H9 (cell line): ENCODE data around the gene CHN2. TPM values are rescaled to one million over a fixed set of nuclear protein-coding genes. Genes with fewer than 3 reads are reported as not detected.

Experiments used
- DNase-seq: peaks from one replicate; pipeline ENCODE4 v3.0.0-alpha.2; 2017
- H2AFZ ChIP-seq: one replicate; pipeline ENCODE4 v1.6.1; 2013; ENCODE audit warnings: mild to moderate bottlenecking, low read length, control low read depth, moderate library complexity
- H2AK5ac ChIP-seq: 2 replicates; pipeline ENCODE4 v1.6.1; 2013; ENCODE audit warnings: low read length, control low read depth, mixed read lengths; ENCODE audit not compliant: insufficient read length
- H2BK120ac ChIP-seq: one replicate; pipeline ENCODE4 v1.6.1; 2013; ENCODE audit warnings: low read depth, mild to moderate bottlenecking, low read length, control low read depth, inconsistent platforms; ENCODE audit not compliant: poor library complexity, severe bottlenecking
- H2BK12ac ChIP-seq: 2 replicates; pipeline ENCODE4 v1.6.1; 2013; ENCODE audit warnings: low read length, control low read depth, mixed read lengths, low read depth; ENCODE audit not compliant: insufficient read length
- H2BK15ac ChIP-seq: 2 replicates; pipeline ENCODE4 v1.6.1; 2013; ENCODE audit warnings: low read depth, low read length, control low read depth
- H2BK20ac ChIP-seq: one replicate; pipeline ENCODE4 v1.6.1; 2013; ENCODE audit warnings: low read depth, mild to moderate bottlenecking, low read length, control low read depth, inconsistent platforms; ENCODE audit not compliant: poor library complexity, severe bottlenecking
- H2BK5ac ChIP-seq: 2 replicates; pipeline ENCODE4 v1.6.1; 2013; ENCODE audit warnings: low read length, control low read depth, mixed read lengths; ENCODE audit not compliant: insufficient read length
- H3K14ac ChIP-seq: 2 replicates; pipeline ENCODE4 v1.6.1; 2013; ENCODE audit warnings: low read length, control low read depth; ENCODE audit not compliant: insufficient read depth
- H3K18ac ChIP-seq: 2 replicates; pipeline ENCODE4 v1.6.1; 2013; ENCODE audit warnings: low read depth, mild to moderate bottlenecking, mixed read lengths, low read length, control low read depth; ENCODE audit not compliant: insufficient read length
- H3K23ac ChIP-seq: 2 replicates; pipeline ENCODE4 v1.6.1; 2013; ENCODE audit warnings: low read length, control low read depth, mixed read lengths, low read depth; ENCODE audit not compliant: insufficient read length
- H3K23me2 ChIP-seq: 2 replicates; pipeline ENCODE4 v1.6.1; 2013; ENCODE audit warnings: low read depth, mild to moderate bottlenecking, mixed read lengths, low read length, control low read depth; ENCODE audit not compliant: insufficient read length, poor library complexity, severe bottlenecking
- H3K27ac ChIP-seq: 2 replicates; pipeline ENCODE4 v1.5.1; 2013; ENCODE audit warnings: low read length, control low read depth, mixed read lengths, low read depth; ENCODE audit not compliant: insufficient read length
- H3K27me3 ChIP-seq: 2 replicates; pipeline ENCODE4 v1.6.1; 2013; ENCODE audit warnings: low read length, control low read depth, inconsistent platforms; ENCODE audit not compliant: insufficient read depth
- H3K4ac ChIP-seq: 2 replicates; pipeline ENCODE4 v1.6.1; 2013; ENCODE audit warnings: low read depth, mild to moderate bottlenecking, control low read depth, inconsistent platforms, low read length, moderate library complexity
- H3K4me1 ChIP-seq: 2 replicates; pipeline ENCODE4 v1.6.1; 2013; ENCODE audit warnings: low read length, control low read depth, inconsistent platforms; ENCODE audit not compliant: insufficient read depth
- H3K4me2 ChIP-seq: 2 replicates; pipeline ENCODE4 v1.6.1; 2013; ENCODE audit warnings: low read length, control low read depth, mixed read lengths; ENCODE audit not compliant: insufficient read length, insufficient read depth
- H3K56ac ChIP-seq: 2 replicates; pipeline ENCODE4 v1.6.1; 2013; ENCODE audit warnings: low read depth, mild to moderate bottlenecking, mixed read lengths, low read length, control low read depth; ENCODE audit not compliant: insufficient read length
- H3K79me1 ChIP-seq: 2 replicates; pipeline ENCODE4 v1.6.1; 2013; ENCODE audit warnings: low read depth, mild to moderate bottlenecking, moderate library complexity, low read length, control low read depth, inconsistent platforms; ENCODE audit not compliant: insufficient read depth, poor library complexity, severe bottlenecking
- H3K79me2 ChIP-seq: 2 replicates; pipeline ENCODE4 v1.6.1; 2013; ENCODE audit warnings: low read length, control low read depth, inconsistent platforms; ENCODE audit not compliant: insufficient read depth
- H3K9ac ChIP-seq: 2 replicates; pipeline ENCODE4 v1.6.1; 2013; ENCODE audit warnings: low read length, control low read depth, mixed read lengths; ENCODE audit not compliant: insufficient read length; ENCODE audit errors: extremely low read depth
- H3K9me3 ChIP-seq: one replicate; pipeline ENCODE4 v1.6.1; 2013; ENCODE audit warnings: low read depth, low read length, inconsistent platforms; ENCODE audit not compliant: control insufficient read depth
- H3T11ph ChIP-seq: one replicate; pipeline ENCODE4 v1.6.1; 2013; ENCODE audit warnings: mild to moderate bottlenecking, low read length, control low read depth, inconsistent platforms
- H4K20me1 ChIP-seq: one replicate; pipeline ENCODE4 v1.6.1; 2013; ENCODE audit not compliant: control insufficient read depth, insufficient read length, insufficient read depth
- H4K5ac ChIP-seq: 2 replicates; pipeline ENCODE4 v1.6.1; 2013; ENCODE audit warnings: low read depth, mild to moderate bottlenecking, mixed read lengths, low read length, control low read depth; ENCODE audit not compliant: insufficient read length
- H4K8ac ChIP-seq: replicated peaks from 2 replicates; pipeline ENCODE4 v1.6.1; 2013; ENCODE audit warnings: low read length, control low read depth, mixed read lengths, low read depth; ENCODE audit not compliant: insufficient read length
- H4K91ac ChIP-seq: 2 replicates; pipeline ENCODE4 v1.6.1; 2013; ENCODE audit warnings: low read depth, mild to moderate bottlenecking, moderate library complexity, mixed read lengths, low read length, control low read depth; ENCODE audit not compliant: insufficient read length
- H3K27ac Mint-ChIP-seq, 3 experiments: 2 replicates in 2 of 3; 3 replicates in 1 of 3; pipeline ENCODE4 v1.8.0; 2020 to 2021; ENCODE audit warnings: mixed read lengths in 3 of 3, mild to moderate bottlenecking in 1 of 3, moderate library complexity in 1 of 3
- H3K27me3 Mint-ChIP-seq: 2 replicates; pipeline ENCODE4 v1.8.0; 2021; ENCODE audit warnings: low read depth, mild to moderate bottlenecking, moderate library complexity, mixed read lengths
- H3K36me3 Mint-ChIP-seq, 3 experiments: 2 replicates in 2 of 3; 3 replicates in 1 of 3; pipeline ENCODE4 v1.8.0; 2020 to 2021; ENCODE audit warnings: low read depth in 3 of 3, mixed read lengths in 3 of 3; ENCODE audit not compliant: insufficient read depth in 1 of 3
- H3K4me1 Mint-ChIP-seq, 2 experiments: 2 replicates each; pipeline ENCODE4 v1.8.0; 2020; ENCODE audit warnings: mixed read lengths in 2 of 2
- H3K4me3 Mint-ChIP-seq, 2 experiments: 2 replicates in 1 of 2; 3 replicates in 1 of 2; pipeline ENCODE4 v1.8.0; 2020 to 2021; ENCODE audit warnings: mild to moderate bottlenecking in 2 of 2, mixed read lengths in 2 of 2, moderate library complexity in 1 of 2
- H3K9me3 Mint-ChIP-seq, 2 experiments: 2 replicates in 1 of 2; 3 replicates in 1 of 2; pipeline ENCODE4 v1.8.0; 2020; ENCODE audit warnings: mild to moderate bottlenecking in 2 of 2, mixed read lengths in 2 of 2, moderate library complexity in 1 of 2
- WGBS: extraction: QIAGEN DNeasy Blood & Tissue Kit; methylation state at CpG from one replicate; pipeline ENCODE4 v1.1.7; 2013; ENCODE audit warnings: missing lambda C conversion rate, low lambda C conversion rate, mixed read lengths; ENCODE audit not compliant: insufficient read length; ENCODE audit errors: extremely low coverage; 5-methylcytosine and 5-hydroxymethylcytosine counted together
- total RNA-seq: library from RNA; stranded (reverse); gene quantifications from 2 replicates; pipeline ENCODE4 v1.2.1, GENCODE V29; 2021
- TF ChIP-seq, protein P1 (sequence below): fragments of 200-600 bp; sonication (generic); conservative IDR thresholded peaks from 3 replicates; pipeline ENCODE4 v1.8.0; 2021; ENCODE audit warnings: antibody characterized with exemption, mild to moderate bottlenecking

CHN2 gene
- total RNA-seq, 1 experiment from 2014 or later, result 3.3 TPM

DNA sequence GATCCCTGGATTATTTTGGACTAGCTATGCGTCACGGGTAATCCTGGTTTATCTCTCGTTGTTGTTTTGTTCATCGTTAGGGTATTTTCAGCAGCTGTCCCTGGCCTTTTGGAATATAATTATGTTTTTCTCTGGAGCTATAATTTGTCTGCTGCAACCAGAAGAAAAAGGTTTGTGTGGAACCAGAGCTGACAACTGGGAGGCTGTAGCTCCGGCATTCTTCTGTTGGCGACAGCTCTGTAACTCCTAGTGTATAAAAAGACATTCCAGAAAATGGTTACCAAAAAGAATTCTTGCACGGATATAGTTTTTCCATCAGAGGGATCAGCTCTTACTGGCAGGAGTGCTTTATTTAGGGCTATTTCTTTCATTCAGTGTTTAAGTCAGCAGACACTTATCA, 238.1 kb downstream of the CHN2 start:
- Histone ChIP-seq H3T11ph (no peak overlapping the region), H4K5ac (no peak overlapping the region), H3K4me1 (no peaks in the 10 kb centered on the region), H3K56ac (no peak overlapping the region), H3K23ac (no peak overlapping the region), H2BK20ac (no peak overlapping the region), H3K9me3 (no peaks in the 10 kb centered on the region), H2BK12ac (no peak overlapping the region), H4K91ac (no peak overlapping the region), H3K4ac (no peak overlapping the region), H3K4me2 (no peak overlapping the region), H4K8ac (no peak overlapping the region), H4K20me1 (no peaks in the 10 kb centered on the region), H3K79me1 (no peaks in the 10 kb centered on the region), H3K9ac (no peak overlapping the region), H3K27ac (no peak overlapping the region), H2AFZ (no peak overlapping the region), H3K79me2 (no peaks in the 10 kb centered on the region), H3K23me2 (no peaks in the 10 kb centered on the region), H2AK5ac (no peak overlapping the region), H3K14ac (no peak overlapping the region), H2BK120ac (no peak overlapping the region), H3K27me3 (no peaks in the 10 kb centered on the region), H2BK15ac (no peak overlapping the region), H2BK5ac (no peak overlapping the region), H3K18ac (no peak overlapping the region)
- Mint-ChIP-seq H3K4me3 (no peak overlapping the region), H3K27ac (no peak overlapping the region), H3K27me3 (no peaks in the 10 kb centered on the region; the same call in 1 of the 2 replicates), H3K4me1 (peaks cover 10 to 12% of the 10 kb centered on the region in 2 experiments), H3K36me3 (no peaks in the 10 kb centered on the region), H3K9me3 (no peaks in the 10 kb centered on the region)
- DNase-seq, result no peak
- TF ChIP-seq, protein P1, sequence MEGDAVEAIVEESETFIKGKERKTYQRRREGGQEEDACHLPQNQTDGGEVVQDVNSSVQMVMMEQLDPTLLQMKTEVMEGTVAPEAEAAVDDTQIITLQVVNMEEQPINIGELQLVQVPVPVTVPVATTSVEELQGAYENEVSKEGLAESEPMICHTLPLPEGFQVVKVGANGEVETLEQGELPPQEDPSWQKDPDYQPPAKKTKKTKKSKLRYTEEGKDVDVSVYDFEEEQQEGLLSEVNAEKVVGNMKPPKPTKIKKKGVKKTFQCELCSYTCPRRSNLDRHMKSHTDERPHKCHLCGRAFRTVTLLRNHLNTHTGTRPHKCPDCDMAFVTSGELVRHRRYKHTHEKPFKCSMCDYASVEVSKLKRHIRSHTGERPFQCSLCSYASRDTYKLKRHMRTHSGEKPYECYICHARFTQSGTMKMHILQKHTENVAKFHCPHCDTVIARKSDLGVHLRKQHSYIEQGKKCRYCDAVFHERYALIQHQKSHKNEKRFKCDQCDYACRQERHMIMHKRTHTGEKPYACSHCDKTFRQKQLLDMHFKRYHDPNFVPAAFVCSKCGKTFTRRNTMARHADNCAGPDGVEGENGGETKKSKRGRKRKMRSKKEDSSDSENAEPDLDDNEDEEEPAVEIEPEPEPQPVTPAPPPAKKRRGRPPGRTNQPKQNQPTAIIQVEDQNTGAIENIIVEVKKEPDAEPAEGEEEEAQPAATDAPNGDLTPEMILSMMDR, result no peak
- WGBS, result no CpG with 5 or more reads among the region's 7 CpGs
